HUES48 (cell line): ENCODE results near the gene GALNTL6.

Experiments used
- H3K27ac ChIP-seq: one replicate; pipeline ENCODE4 v1.7.0; 2013; ENCODE audit warnings: low read depth, low read length, inconsistent platforms
- H3K27me3 ChIP-seq: 2 replicates; pipeline ENCODE4 v1.6.1; 2013; ENCODE audit warnings: mild to moderate bottlenecking, low read length; ENCODE audit not compliant: control insufficient read depth, insufficient read depth
- H3K36me3 ChIP-seq: 2 replicates; pipeline ENCODE4 v1.6.1; 2013; ENCODE audit warnings: low read length; ENCODE audit not compliant: control insufficient read depth, insufficient read depth
- H3K4me1 ChIP-seq: 2 replicates; pipeline ENCODE4 v1.6.1; 2013; ENCODE audit warnings: mild to moderate bottlenecking, low read length; ENCODE audit not compliant: control insufficient read depth, insufficient read depth
- H3K4me3 ChIP-seq: 2 replicates; pipeline ENCODE4 v1.5.1; 2013; ENCODE audit warnings: mild to moderate bottlenecking, low read depth, low read length
- H3K9ac ChIP-seq: 2 replicates; pipeline ENCODE4 v1.6.1; 2013; ENCODE audit warnings: mild to moderate bottlenecking, low read depth, low read length, moderate library complexity
- H3K9me3 ChIP-seq: 2 replicates; pipeline ENCODE4 v1.6.1; 2013; ENCODE audit warnings: low read length; ENCODE audit not compliant: control insufficient read depth, insufficient read depth

The GALNTL6 gene

GRCh38 chr4:173002830-173003561 lies 1189.8 kb downstream of the GALNTL6 start:
- no peaks in the 10 kb centered on the region for H3K27me3 ChIP-seq
- H3K36me3 ChIP-seq: no peaks in the 10 kb centered on the region
- H3K9me3 ChIP-seq: no peaks in the 10 kb centered on the region
- peaks cover 8% of the 10 kb centered on the region; the same call in 1 of the 2 replicates for H3K4me1 ChIP-seq
- no peak overlapping the region for H3K9ac ChIP-seq
- no peak overlapping the region for H3K27ac ChIP-seq
- no peak overlapping the region for H3K4me3 ChIP-seq

- H3K27ac ChIP-seq: no peak overlapping the region
- no peak overlapping the region for H3K4me3 ChIP-seq
- H3K36me3 ChIP-seq: no peaks in the 10 kb centered on the region
These were observed 1192.9 kb downstream of the GALNTL6 start for GRCh38 chr4:173005912-173006633.

GRCh38 chr4:173008436-173008835 lies 1195.2 kb downstream of the GALNTL6 start:
- Histone ChIP-seq H3K9me3 (no peaks in the 10 kb centered on the region), H3K27me3 (no peaks in the 10 kb centered on the region), H3K27ac (no peak overlapping the region), H3K9ac (no peak overlapping the region), H3K4me3 (no peak overlapping the region), H3K36me3 (no peaks in the 10 kb centered on the region), H3K4me1 (peaks cover 3% of the 10 kb centered on the region; the same call in 1 of the 2 replicates)

More at GRCh38 chr4:173005912-173006633, 1192.9 kb downstream of the GALNTL6 start:
- Histone ChIP-seq H3K27me3 (no peaks in the 10 kb centered on the region), H3K9me3 (no peaks in the 10 kb centered on the region), H3K4me1 (no peaks in the 10 kb centered on the region), H3K9ac (no peak overlapping the region)

- no peaks in the 10 kb centered on the region for H3K9me3 ChIP-seq
- no peak overlapping the region for H3K9ac ChIP-seq
- H3K27ac ChIP-seq: no peak overlapping the region
- H3K4me1 ChIP-seq: peaks cover 11% of the 10 kb centered on the region
- H3K36me3 ChIP-seq: no peaks in the 10 kb centered on the region
- H3K4me3 ChIP-seq: no peak overlapping the region
- no peaks in the 10 kb centered on the region for H3K27me3 ChIP-seq
These were observed 1196.1 kb downstream of the GALNTL6 start for GRCh38 chr4:173009129-173009823.

- Histone ChIP-seq H3K4me3 (no peak overlapping the region), H3K9ac (no peak overlapping the region), H3K27me3 (no peaks in the 10 kb centered on the region), H3K9me3 (no peaks in the 10 kb centered on the region), H3K36me3 (no peaks in the 10 kb centered on the region), H3K4me1 (peaks cover 23% of the 10 kb centered on the region), H3K27ac (no peak overlapping the region)
These were observed 1199.4 kb downstream of the GALNTL6 start for GRCh38 chr4:173012608-173013007.

GRCh38 chr4:173013232-173013930 lies 1200.2 kb downstream of the GALNTL6 start:
- Histone ChIP-seq H3K27me3 (no peaks in the 10 kb centered on the region), H3K4me1 (peaks cover 23% of the 10 kb centered on the region), H3K9me3 (no peaks in the 10 kb centered on the region), H3K27ac (peak overlapping the region; percentile 86), H3K4me3 (no peak overlapping the region), H3K36me3 (no peaks in the 10 kb centered on the region), H3K9ac (no peak overlapping the region)

- H3K4me1 ChIP-seq: peaks cover 23% of the 10 kb centered on the region
- H3K27me3 ChIP-seq: no peaks in the 10 kb centered on the region
- H3K4me3 ChIP-seq: no peak overlapping the region
- no peaks in the 10 kb centered on the region for H3K36me3 ChIP-seq
- no peaks in the 10 kb centered on the region for H3K9me3 ChIP-seq
- H3K27ac ChIP-seq: peak overlapping the region; percentile 86
- no peak overlapping the region for H3K9ac ChIP-seq
These were observed 1200.9 kb downstream of the GALNTL6 start for GRCh38 chr4:173014113-173014558.

GRCh38 chr4:173014836-173015235 lies 1201.6 kb downstream of the GALNTL6 start:
- Histone ChIP-seq H3K27ac (peak overlapping the region; percentile 86), H3K9me3 (no peaks in the 10 kb centered on the region), H3K4me1 (peaks cover 23% of the 10 kb centered on the region), H3K4me3 (no peak overlapping the region), H3K36me3 (no peaks in the 10 kb centered on the region), H3K9ac (no peak overlapping the region), H3K27me3 (no peaks in the 10 kb centered on the region)

- H3K9me3 ChIP-seq: no peaks in the 10 kb centered on the region
- H3K4me3 ChIP-seq: no peak overlapping the region
- H3K36me3 ChIP-seq: no peaks in the 10 kb centered on the region
- H3K27me3 ChIP-seq: no peaks in the 10 kb centered on the region
- H3K27ac ChIP-seq: no peak overlapping the region
- H3K4me1 ChIP-seq: peaks cover 34% of the 10 kb centered on the region
- H3K9ac ChIP-seq: no peak overlapping the region
These were observed 1204.6 kb downstream of the GALNTL6 start for GRCh38 chr4:173017802-173018201.

GRCh38 chr4:173018446-173018845 lies 1205.2 kb downstream of the GALNTL6 start:
- no peak overlapping the region for H3K4me3 ChIP-seq
- H3K27ac ChIP-seq: no peak overlapping the region

More at GRCh38 chr4:173018446-173018845, 1205.2 kb downstream of the GALNTL6 start:
- H3K9me3 ChIP-seq: no peaks in the 10 kb centered on the region
- peaks cover 34% of the 10 kb centered on the region for H3K4me1 ChIP-seq
- H3K9ac ChIP-seq: no peak overlapping the region
- H3K36me3 ChIP-seq: no peaks in the 10 kb centered on the region
- H3K27me3 ChIP-seq: no peaks in the 10 kb centered on the region
